ENCODE data around the gene HOXA11. TPM values are rescaled to one million over a fixed set of nuclear protein-coding genes. Genes with fewer than 3 reads are reported as not detected.

HOXA11 gene
- total and polyA plus RNA-seq, 2 of the 4 experiments (the other 2 are of a cell fraction) = 0.05 TPM; not detected in 1

DNA sequence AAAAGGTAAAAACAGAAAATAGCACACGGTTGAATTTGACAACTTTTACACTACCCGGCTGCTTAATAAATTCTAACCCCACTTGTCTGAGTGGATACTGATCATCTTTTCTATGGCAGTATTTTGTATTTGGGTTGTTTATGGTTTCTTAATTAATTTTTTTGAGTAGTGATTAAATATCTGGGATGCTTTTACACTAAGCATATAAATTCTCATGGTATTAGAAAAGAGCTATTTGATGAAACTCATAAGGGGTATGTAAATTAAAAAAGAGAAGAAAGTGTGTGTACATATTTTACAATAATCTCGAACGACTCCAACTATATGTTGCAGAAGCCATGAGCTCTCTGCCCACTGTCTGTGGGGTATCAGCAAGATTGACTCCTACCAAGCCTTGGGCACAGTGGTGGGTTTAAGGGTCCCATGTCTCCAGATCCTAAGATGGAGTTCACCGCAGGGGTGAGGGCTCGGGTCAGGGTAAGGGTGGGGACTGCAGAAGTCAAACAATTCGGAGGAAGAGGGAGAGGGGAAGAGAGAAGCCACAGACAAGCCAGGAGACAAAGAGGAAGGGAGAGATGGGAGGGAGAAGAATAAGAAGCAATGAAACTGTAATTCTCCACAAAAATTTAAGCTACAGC, 22.4 kb upstream of the HOXA11 start:
- intact Hi-C loops (cut with micrococcal nuclease) (no loop called here), in situ Hi-C loops (cut with MboI; ENCODE audit: low sequenced_read_pairs) (loop anchor here (10.0 kb wide), 1 partner anchor 567 kb away; no protein-coding TSS in a partner anchor), dilution Hi-C loops (cut with HindIII; ENCODE audit: low sequenced_read_pairs, unreplicated experiment) (no loop called here)
- no peak overlapping the region for H3K56ac ChIP-seq (ENCODE audit: extremely low read depth, insufficient read depth, low read length)
- peaks cover 2% of the 10 kb centered on the region; the same call in 1 of the 2 replicates for H3K4me1 ChIP-seq (ENCODE audit: control insufficient read depth, insufficient read depth, low read length)
- no peak overlapping the region for H2BK20ac ChIP-seq (ENCODE audit: low read depth, low read length)
- no peak overlapping the region for H2BK15ac ChIP-seq (ENCODE audit: low read depth, low read length)
- no peak overlapping the region for H3K4me3 ChIP-seq (ENCODE audit: insufficient read depth, low read depth, low read length)
- BruUV-seq (replicated peaks) = no TSS peak
- peaks cover 94% of the 10 kb centered on the region for H3K27me3 ChIP-seq (ENCODE audit: control insufficient read depth, insufficient read depth, low read length)
- H2AK9ac ChIP-seq (replicated peaks; ENCODE audit: low read depth, low read length, poor library complexity) = no peak overlapping the region
- CTCF ChIA-PET = interaction anchor here (1.4 kb wide), 1 partner anchor 20 kb away, joined by 3 read pairs; no protein-coding TSS in a partner anchor
- WGBS, 2 experiments (ENCODE audit: extremely low coverage in 2 of 2, insufficient read length in 1 of 2) = no CpG with 5 or more reads among the region's 7 CpGs
- no peak for TF ChIP-seq CHD1 (IDR thresholded peaks at IDR 0.05; ENCODE audit: low read depth, low read length)
- no peak for TF ChIP-seq MAZ (IDR thresholded peaks at IDR 0.05; ENCODE audit: borderline replicate concordance, low read depth, low read length)
- TF ChIP-seq NFE2L2 (IDR thresholded peaks at IDR 0.05; ENCODE audit: low read depth, low read length) = no peak
- no peak for TF ChIP-seq RCOR1 (IDR thresholded peaks at IDR 0.05; ENCODE audit: insufficient replicate concordance, low read length)
- no peak for TF ChIP-seq RAD21 (IDR thresholded peaks at IDR 0.05; ENCODE audit: low read length)
- TF ChIP-seq CTCF (conservative IDR thresholded peaks at IDR 0.05; ENCODE audit: low read depth, low read length) = no peak
- TF ChIP-seq MXI1 (IDR thresholded peaks at IDR 0.05; ENCODE audit: borderline replicate concordance, low read depth, low read length) = no peak
- no peak for TF ChIP-seq RFX5 (IDR thresholded peaks at IDR 0.05; ENCODE audit: low read depth, low read length)
- no peak for TF ChIP-seq ELK1 (IDR thresholded peaks at IDR 0.05; ENCODE audit: borderline replicate concordance, low read depth, low read length)
- TF ChIP-seq, protein P1, sequence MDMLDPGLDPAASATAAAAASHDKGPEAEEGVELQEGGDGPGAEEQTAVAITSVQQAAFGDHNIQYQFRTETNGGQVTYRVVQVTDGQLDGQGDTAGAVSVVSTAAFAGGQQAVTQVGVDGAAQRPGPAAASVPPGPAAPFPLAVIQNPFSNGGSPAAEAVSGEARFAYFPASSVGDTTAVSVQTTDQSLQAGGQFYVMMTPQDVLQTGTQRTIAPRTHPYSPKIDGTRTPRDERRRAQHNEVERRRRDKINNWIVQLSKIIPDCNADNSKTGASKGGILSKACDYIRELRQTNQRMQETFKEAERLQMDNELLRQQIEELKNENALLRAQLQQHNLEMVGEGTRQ (IDR thresholded peaks at IDR 0.05; ENCODE audit: low read depth, low read length) = no peak
- TF ChIP-seq FOS (IDR thresholded peaks at IDR 0.05; ENCODE audit: low read depth, low read length) = no peak
- no peak for TF ChIP-seq CEBPB (IDR thresholded peaks at IDR 0.05; ENCODE audit: low read depth, low read length)
- no peak for TF ChIP-seq MAFK (IDR thresholded peaks at IDR 0.05; ENCODE audit: low read depth, low read length)
- no peak for TF ChIP-seq BHLHE40 (IDR thresholded peaks at IDR 0.05; ENCODE audit: low read depth, low read length)
- no peak for TF ChIP-seq POLR2A (IDR thresholded peaks at IDR 0.05; ENCODE audit: low read depth, low read length)
- no peak for TF ChIP-seq SMC3 (IDR thresholded peaks at IDR 0.05; ENCODE audit: low read depth, low read length)
- H3K4me2 ChIP-seq (ENCODE audit: low read depth, low read length) = no peak overlapping the region
- H4K20me1 ChIP-seq (ENCODE audit: insufficient read depth, low read length) = peaks cover 12% of the 10 kb centered on the region
- H3K9me1 ChIP-seq (ENCODE audit: insufficient read depth, low read length) = no peaks in the 10 kb centered on the region; the same call in 1 of the 2 replicates
- no peak overlapping the region for H2AFZ ChIP-seq (replicated peaks; ENCODE audit: low read length, poor library complexity)
- no peak overlapping the region for H4K8ac ChIP-seq (ENCODE audit: low read depth in 2 of 2, low read length in 2 of 2)
- no peak overlapping the region for H4K91ac ChIP-seq (ENCODE audit: insufficient read depth, low read depth, low read length)
- no peak overlapping the region for H3K4ac ChIP-seq (ENCODE audit: low read depth, low read length)
- H2BK120ac ChIP-seq (ENCODE audit: low read depth, low read length) = no peak overlapping the region
- no peaks in the 10 kb centered on the region for H3K36me3 ChIP-seq (ENCODE audit: control insufficient read depth, insufficient read depth, low read length)
- POLR2A ChIA-PET (ENCODE audit: unreplicated experiment) = no interaction called here
- no peaks in the 10 kb centered on the region for H3K79me1 ChIP-seq (ENCODE audit: low read depth in 1 of 2, low read length in 2 of 2)
- no peak overlapping the region for H4K5ac ChIP-seq (ENCODE audit: low read depth, low read length)
- no peak overlapping the region for H2AK5ac ChIP-seq (ENCODE audit: low read depth, low read length)
- H3K9me3 ChIP-seq (ENCODE audit: control insufficient read depth, insufficient read depth, low read length) = peaks cover 5% of the 10 kb centered on the region; the same call in 1 of the 2 replicates
- no peak overlapping the region for H3K18ac ChIP-seq (ENCODE audit: low read depth, low read length)
- no peak overlapping the region for H3K27ac ChIP-seq (ENCODE audit: insufficient read depth, low read length)
- H3K9ac ChIP-seq (ENCODE audit: low read depth, low read length) = no peak overlapping the region
- no peak overlapping the region for H2BK5ac ChIP-seq (ENCODE audit: low read depth, low read length, poor library complexity, severe bottlenecking)
- no peak for DNase-seq
- H3K23ac ChIP-seq (ENCODE audit: low read depth, low read length) = no peak overlapping the region
- no peak for ATAC-seq (ENCODE audit: low read depth)
- H3K14ac ChIP-seq (replicated peaks; ENCODE audit: low read depth, low read length) = no peak overlapping the region

Data from IMR-90 (cell line).